ENCODE data around the gene RUNDC1. TPM values are rescaled to one million over a fixed set of nuclear protein-coding genes. Genes with fewer than 3 reads are reported as not detected.

The RUNDC1 gene
- total RNA-seq, 1 donor from 2014 or later = 12.1 TPM

DNA sequence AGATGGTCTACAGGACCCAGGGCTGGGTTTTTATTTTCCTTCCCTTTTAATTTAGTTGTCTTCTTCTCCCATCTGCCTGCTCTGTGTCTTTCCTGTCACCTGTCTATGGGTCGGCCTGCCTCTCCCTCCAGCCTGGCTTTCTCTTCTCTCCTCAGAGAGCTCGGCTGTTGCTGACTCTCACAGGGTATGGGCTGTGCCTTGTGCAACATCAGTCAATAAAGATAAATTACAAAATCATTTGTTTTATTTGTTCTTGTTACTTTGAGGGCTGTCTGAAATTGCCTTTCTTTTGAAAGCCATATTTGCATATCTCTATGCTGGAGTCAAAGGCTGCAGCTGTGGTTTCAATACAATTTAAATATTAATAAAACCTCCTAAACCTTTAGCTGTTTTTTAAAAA is 60.3 kb downstream of the RUNDC1 start:
- Histone ChIP-seq H3K4me1 (no peaks in the 10 kb centered on the region), H3K36me3 (peaks cover 6% of the 10 kb centered on the region), H3K27me3 (ENCODE audit: low read depth) (no peaks in the 10 kb centered on the region), H3K9me3 (replicated peaks) (no peaks in the 10 kb centered on the region), H3K4me3 (no peak overlapping the region), H3K27ac (replicated peaks) (no peak overlapping the region)
- TF ChIP-seq CTCF (IDR thresholded peaks at IDR 0.05; ENCODE audit: borderline replicate concordance) = no peak
- DNase-seq = no peak
- intact Hi-C loops (cut with micrococcal nuclease) = no loop called here

- Histone ChIP-seq H3K27ac (replicated peaks) (no peak overlapping the region), H3K4me1 (no peaks in the 10 kb centered on the region), H3K4me3 (no peak overlapping the region), H3K36me3 (peaks cover 6% of the 10 kb centered on the region), H3K27me3 (ENCODE audit: low read depth) (no peaks in the 10 kb centered on the region), H3K9me3 (replicated peaks) (no peaks in the 10 kb centered on the region)
- no peak for TF ChIP-seq CTCF (IDR thresholded peaks at IDR 0.05; ENCODE audit: borderline replicate concordance)
- no peak for DNase-seq
- intact Hi-C loops (cut with micrococcal nuclease) = no loop called here
Measured at GRCh38 chr17:43042025-43042628, 61.8 kb downstream of the RUNDC1 start.

Other genes with a start within 250 kb of the RUNDC1 start
- 43.3 TPM for gene EZH1, start 235.5 kb upstream of the RUNDC1 start, total RNA-seq
- gene RAMP2, start 219.3 kb upstream of the RUNDC1 start, total RNA-seq = 37.7 TPM
- gene VPS25, start 207.1 kb upstream of the RUNDC1 start, total RNA-seq = 37.5 TPM
- gene WNK4, start 200.0 kb upstream of the RUNDC1 start, total RNA-seq = not detected
- 71.0 TPM for gene COA3, start 181.9 kb upstream of the RUNDC1 start, total RNA-seq
- gene CNTD1, start 181.7 kb upstream of the RUNDC1 start, total RNA-seq = not detected
- 80.8 TPM for gene BECN1, start 156.3 kb upstream of the RUNDC1 start, total RNA-seq
- gene PSME3, start 147.2 kb upstream of the RUNDC1 start, total RNA-seq = 62.6 TPM
- 0.44 TPM for gene AOC2, start 136.0 kb upstream of the RUNDC1 start, total RNA-seq
- 7.6 TPM for gene AOC3, start 129.4 kb upstream of the RUNDC1 start, total RNA-seq
- gene G6PC1, start 79.8 kb upstream of the RUNDC1 start, total RNA-seq = not detected
- 26.0 TPM for gene AARSD1, start 16.1 kb upstream of the RUNDC1 start, total RNA-seq
- gene PTGES3L, start 485 bp upstream of the RUNDC1 start, total RNA-seq = 37.9 TPM
- 759 TPM for gene RPL27, start 17.9 kb downstream of the RUNDC1 start, total RNA-seq
- gene IFI35, start 26.2 kb downstream of the RUNDC1 start, total RNA-seq = 11.5 TPM
- 68.2 TPM for gene VAT1, start 41.8 kb downstream of the RUNDC1 start, total RNA-seq
- 0.85 TPM for gene RND2, start 44.7 kb downstream of the RUNDC1 start, total RNA-seq
- 8.1 TPM for gene BRCA1, start 144.8 kb downstream of the RUNDC1 start, total RNA-seq
- gene NBR1, start 190.6 kb downstream of the RUNDC1 start, total RNA-seq = 103 TPM
- gene TMEM106A, start 231.3 kb downstream of the RUNDC1 start, total RNA-seq = 3.2 TPM
- gene CCDC200, start 248.1 kb downstream of the RUNDC1 start, total RNA-seq = not detected

All from left ventricle myocardium inferior (tissue), 1 donor.